Measurements from ENCODE around the gene ALB. TPM values are rescaled to one million over a fixed set of nuclear protein-coding genes. Genes with fewer than 3 reads are reported as not detected.

ALB gene
- total RNA-seq, 2 experiments from 2014 or later, result 0.47 to 0.63 TPM

DNA sequence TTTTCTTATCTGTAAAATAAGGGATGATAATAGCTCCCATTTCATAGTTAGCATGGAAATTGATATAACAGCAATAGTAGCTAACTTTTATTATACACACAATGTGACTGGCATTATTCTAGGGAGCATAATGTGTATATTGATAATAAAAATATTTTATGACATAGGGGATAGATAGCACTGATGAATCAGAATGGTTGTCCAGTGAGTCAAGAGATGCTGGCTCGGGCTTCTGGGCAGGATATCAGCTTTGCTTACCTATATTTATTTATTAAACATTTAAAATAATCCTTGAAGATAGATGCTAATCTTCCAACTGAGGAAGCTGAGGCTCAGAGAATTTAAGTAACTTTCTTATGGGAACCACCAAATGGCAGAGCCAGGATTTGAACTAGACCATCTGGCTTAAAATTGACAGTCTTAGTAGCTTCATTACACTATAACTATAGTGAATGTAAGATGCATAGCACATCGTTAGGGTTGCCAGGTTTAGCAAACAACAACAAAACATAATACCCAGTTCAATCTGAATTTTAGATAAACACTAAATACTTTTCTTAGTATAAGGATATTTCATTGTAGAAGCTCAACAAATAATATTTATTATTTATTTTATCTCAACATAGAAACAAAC, 34.6 kb downstream of the ALB start:
- no peak for TF ChIP-seq CTCF (IDR thresholded peaks at IDR 0.05)
- Mint-ChIP-seq H3K4me3 (no peak overlapping the region), H3K27me3 (peaks cover 15% of the 10 kb centered on the region), H3K9me3 (no peaks in the 10 kb centered on the region), H3K36me3 (ENCODE audit: low read depth) (no peaks in the 10 kb centered on the region), H3K4me1 (ENCODE audit: low read depth) (no peaks in the 10 kb centered on the region), H3K27ac (no peak overlapping the region)
- ChIA-PET POLR2A (no interaction called here), CTCF (interaction anchor here (0.5 kb wide), 1 partner anchor 21 kb away, joined by 3 read pairs; no protein-coding TSS in a partner anchor)
- DNase-seq (no peak), ATAC-seq (ENCODE audit: poor library complexity) (no peak)
- H3K9me3 ChIP-seq (ENCODE audit: control insufficient read depth in 1 of 2, insufficient read depth in 1 of 2, low read length in 2 of 2), result no peaks in the 10 kb centered on the region
- intact Hi-C loops (cut with DNase I, micrococcal nuclease), result loop anchor here in 1 of 2 experiments (10.0 kb wide), 1 partner anchor 734 kb away; no protein-coding TSS in a partner anchor
- no peaks in the 10 kb centered on the region for H3K27me3 ChIP-seq (ENCODE audit: control insufficient read depth in 1 of 2, insufficient read depth in 2 of 2, low read length in 2 of 2)
- no peaks in the 10 kb centered on the region for H3K36me3 ChIP-seq (ENCODE audit: insufficient read depth, low read length)
- H3K27ac ChIP-seq (ENCODE audit: low read depth in 1 of 2, low read length in 2 of 2), result no peak overlapping the region
- no peaks in the 10 kb centered on the region for H3K4me1 ChIP-seq (ENCODE audit: insufficient read depth, low read length)
- no peak overlapping the region for H3K4me3 ChIP-seq (ENCODE audit: low read length)

- CTCF ChIA-PET, result no interaction called here
- DNase-seq (no peak), ATAC-seq (ENCODE audit: poor library complexity) (no peak)
- no peak overlapping the region for H3K27ac ChIP-seq (ENCODE audit: low read depth in 1 of 2, low read length in 2 of 2)
- no peak overlapping the region for H3K4me3 ChIP-seq (ENCODE audit: low read length)
- H3K4me1 Mint-ChIP-seq (ENCODE audit: low read depth), result no peaks in the 10 kb centered on the region
- no peaks in the 10 kb centered on the region for H3K9me3 Mint-ChIP-seq
- no peak for TF ChIP-seq CTCF (IDR thresholded peaks at IDR 0.05)
- no peaks in the 10 kb centered on the region for H3K27me3 ChIP-seq (ENCODE audit: control insufficient read depth in 1 of 2, insufficient read depth in 2 of 2, low read length in 2 of 2)
- H3K4me1 ChIP-seq (ENCODE audit: insufficient read depth, low read length), result no peaks in the 10 kb centered on the region
- no peaks in the 10 kb centered on the region for H3K36me3 Mint-ChIP-seq (ENCODE audit: low read depth)
- H3K27me3 Mint-ChIP-seq, result peaks cover 17% of the 10 kb centered on the region
- no peak overlapping the region for H3K4me3 Mint-ChIP-seq
- H3K27ac Mint-ChIP-seq, result no peak overlapping the region
- no peaks in the 10 kb centered on the region for H3K9me3 ChIP-seq (ENCODE audit: control insufficient read depth in 1 of 2, insufficient read depth in 1 of 2, low read length in 2 of 2)
- H3K36me3 ChIP-seq (ENCODE audit: insufficient read depth, low read length), result no peaks in the 10 kb centered on the region
- intact Hi-C loops (cut with DNase I, micrococcal nuclease), result loop anchor here in 1 of 2 experiments (10.0 kb wide), 1 partner anchor 735 kb away; no protein-coding TSS in a partner anchor
- POLR2A ChIA-PET, result no interaction called here
Observed at GRCh38 chr4:73439445-73439844, 35.4 kb downstream of the ALB start.

DNA sequence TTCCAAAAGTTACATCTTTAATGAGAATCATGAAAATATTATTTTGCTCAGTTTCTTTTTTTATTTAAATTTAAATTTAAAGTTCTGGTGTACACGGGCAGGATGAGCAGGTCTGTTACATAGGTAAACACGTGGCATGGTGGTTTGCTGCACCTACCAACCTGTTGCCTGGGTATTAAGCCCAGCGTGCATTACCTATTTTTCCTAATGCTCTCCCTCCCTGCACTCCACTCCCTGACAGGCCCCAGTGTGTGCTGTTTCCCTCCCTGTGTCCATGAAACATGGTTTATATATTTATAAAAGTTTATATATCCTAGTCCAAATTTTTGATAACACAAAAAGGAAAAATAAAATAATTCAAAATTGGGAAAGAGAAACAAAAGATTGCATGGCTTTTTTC, 35.9 kb downstream of the ALB start:
- ATAC-seq (ENCODE audit: poor library complexity) (no peak), DNase-seq (no peak)
- H3K27ac ChIP-seq (ENCODE audit: low read depth in 1 of 2, low read length in 2 of 2), result no peak overlapping the region
- TF ChIP-seq CTCF (IDR thresholded peaks at IDR 0.05), result no peak
- intact Hi-C loops (cut with DNase I, micrococcal nuclease), result loop anchor here in 1 of 2 experiments (10.0 kb wide), 1 partner anchor 735 kb away; no protein-coding TSS in a partner anchor
- ChIA-PET CTCF (no interaction called here), POLR2A (no interaction called here)
- H3K4me3 ChIP-seq (ENCODE audit: low read length), result no peak overlapping the region
- H3K36me3 ChIP-seq (ENCODE audit: insufficient read depth, low read length), result no peaks in the 10 kb centered on the region
- Mint-ChIP-seq H3K36me3 (ENCODE audit: low read depth) (no peaks in the 10 kb centered on the region), H3K4me1 (ENCODE audit: low read depth) (no peaks in the 10 kb centered on the region), H3K9me3 (no peaks in the 10 kb centered on the region), H3K27ac (no peak overlapping the region), H3K4me3 (no peak overlapping the region), H3K27me3 (peaks cover 19% of the 10 kb centered on the region)
- H3K27me3 ChIP-seq (ENCODE audit: control insufficient read depth in 1 of 2, insufficient read depth in 2 of 2, low read length in 2 of 2), result no peaks in the 10 kb centered on the region
- H3K4me1 ChIP-seq (ENCODE audit: insufficient read depth, low read length), result no peaks in the 10 kb centered on the region
- H3K9me3 ChIP-seq (ENCODE audit: control insufficient read depth in 1 of 2, insufficient read depth in 1 of 2, low read length in 2 of 2), result no peaks in the 10 kb centered on the region
